ENCODE measurements around the gene C2CD2.

The C2CD2 gene

GRCh38 chr21:41979751-41980369 is 26.0 kb upstream of the C2CD2 start:
- TF ChIP-seq ESRRG (CRISPR knock-in tag; IDR thresholded peaks at IDR 0.05): no peak
- no peak for TF ChIP-seq PPARA (CRISPR knock-in tag; IDR thresholded peaks at IDR 0.05; ENCODE audit: borderline replicate concordance)
- TF ChIP-seq TOX (CRISPR knock-in tag; IDR thresholded peaks at IDR 0.05; ENCODE audit: borderline replicate concordance): no peak
- TF ChIP-seq CSRNP3 (CRISPR knock-in tag; IDR thresholded peaks at IDR 0.05): no peak
- no peak for TF ChIP-seq OSR1 (CRISPR knock-in tag; IDR thresholded peaks at IDR 0.05)
- no peak for TF ChIP-seq ZFP3 (CRISPR knock-in tag; IDR thresholded peaks at IDR 0.05)
- no peak for TF ChIP-seq POU6F1 (CRISPR knock-in tag; IDR thresholded peaks at IDR 0.05; ENCODE audit: borderline replicate concordance, low read depth)
- ATAC-seq: no peak

GRCh38 chr21:41979335-41979734 is 25.5 kb upstream of the C2CD2 start:
- no peak for TF ChIP-seq ZC3H10 (CRISPR knock-in tag; IDR thresholded peaks at IDR 0.05)
- no peak for TF ChIP-seq RARB (CRISPR knock-in tag; IDR thresholded peaks at IDR 0.05)
- no peak for TF ChIP-seq TOX (CRISPR knock-in tag; IDR thresholded peaks at IDR 0.05; ENCODE audit: borderline replicate concordance)
- no peak for TF ChIP-seq PPARA (CRISPR knock-in tag; IDR thresholded peaks at IDR 0.05; ENCODE audit: borderline replicate concordance)
- no peak for TF ChIP-seq ZNF8 (CRISPR knock-in tag; IDR thresholded peaks at IDR 0.05)
- TF ChIP-seq ZFP3 (CRISPR knock-in tag; IDR thresholded peaks at IDR 0.05): no peak
- TF ChIP-seq ARNTL (CRISPR knock-in tag; IDR thresholded peaks at IDR 0.05; ENCODE audit: borderline replicate concordance, low read depth): no peak
- ATAC-seq: no peak

- ATAC-seq: no peak
- TF ChIP-seq ESRRG (CRISPR knock-in tag; IDR thresholded peaks at IDR 0.05) (no peak), CSRNP3 (CRISPR knock-in tag; IDR thresholded peaks at IDR 0.05) (no peak), CREB5 (CRISPR knock-in tag; IDR thresholded peaks at IDR 0.05; ENCODE audit: low read depth) (no peak)
These were observed 23.5 kb upstream of the C2CD2 start for GRCh38 chr21:41977034-41977950.

GRCh38 chr21:41976611-41977010 is 22.8 kb upstream of the C2CD2 start:
- TF ChIP-seq ESRRG (CRISPR knock-in tag; IDR thresholded peaks at IDR 0.05) (no peak), SNAI2 (CRISPR knock-in tag; IDR thresholded peaks at IDR 0.05) (no peak), ZNF70 (CRISPR knock-in tag; IDR thresholded peaks at IDR 0.05) (no peak), CREB5 (CRISPR knock-in tag; IDR thresholded peaks at IDR 0.05; ENCODE audit: low read depth) (no peak), POU6F1 (CRISPR knock-in tag; IDR thresholded peaks at IDR 0.05; ENCODE audit: borderline replicate concordance, low read depth) (no peak), TCF4 (CRISPR knock-in tag; IDR thresholded peaks at IDR 0.05; ENCODE audit: borderline replicate concordance) (no peak), PPARA (CRISPR knock-in tag; IDR thresholded peaks at IDR 0.05; ENCODE audit: borderline replicate concordance) (no peak), BACH2 (CRISPR knock-in tag; IDR thresholded peaks at IDR 0.05; ENCODE audit: borderline replicate concordance) (no peak), PATZ1 (CRISPR knock-in tag; IDR thresholded peaks at IDR 0.05; ENCODE audit: borderline replicate concordance) (no peak), ISL1 (CRISPR knock-in tag; IDR thresholded peaks at IDR 0.05) (no peak), ZNF565 (CRISPR knock-in tag; conservative IDR thresholded peaks at IDR 0.05; ENCODE audit: low read depth) (no peak)
- no peak for ATAC-seq

All from SK-N-SH treated with all-trans-retinoic acid at 6 μM for 48 hours (cell line).